ENCODE results near the gene SLC6A19.

SLC6A19 gene

DNA sequence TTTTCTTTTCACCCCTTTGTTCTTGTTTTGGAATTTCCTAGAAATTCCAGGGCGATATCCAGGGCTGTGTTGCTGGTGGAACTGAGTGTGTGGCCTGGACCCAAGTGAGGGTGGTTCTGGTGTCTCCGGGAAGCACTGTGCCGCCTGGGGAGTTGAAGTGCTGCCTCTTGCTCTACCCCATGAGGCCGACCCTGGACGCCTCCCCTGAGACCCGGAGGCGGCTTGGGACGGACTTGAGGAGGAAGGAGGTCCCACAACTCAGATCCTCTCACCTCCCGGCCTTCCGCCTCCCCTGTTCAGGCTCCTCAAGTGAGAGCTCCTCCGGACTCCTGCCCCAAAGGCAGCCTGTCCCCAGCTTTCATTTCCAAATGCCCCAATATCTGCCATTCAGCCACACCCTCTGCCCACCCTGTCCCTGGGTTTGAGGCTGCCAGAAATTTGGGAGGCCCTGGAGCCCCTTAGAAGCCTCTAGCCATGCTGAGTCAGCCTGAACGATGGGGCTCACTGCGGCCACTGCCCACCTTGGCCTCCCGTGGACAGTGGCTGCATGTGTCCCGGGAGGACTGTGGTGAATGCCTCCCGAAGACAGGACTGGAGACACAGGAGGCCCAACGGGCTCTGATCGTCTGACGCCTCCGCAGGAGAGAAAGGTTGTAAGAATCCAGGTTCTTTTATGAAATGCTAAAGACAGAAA, 42.6 kb upstream of the SLC6A19 start:
- no peaks in the 10 kb centered on the region for H4K20me1 ChIP-seq (ENCODE audit: insufficient read depth)
- H3K9ac ChIP-seq: no peak overlapping the region
- H3K4me3 ChIP-seq (IDR thresholded peaks at IDR 0.05; ENCODE audit: insufficient read depth, low read depth, low read length): no peak overlapping the region
- H3K27me3 ChIP-seq (ENCODE audit: insufficient read depth, low read depth): no peaks in the 10 kb centered on the region; the same call in 1 of the 2 replicates
- peaks cover 5% of the 10 kb centered on the region for H3K4me1 ChIP-seq (ENCODE audit: low read depth, poor library complexity, severe bottlenecking)
- no peaks in the 10 kb centered on the region for H3K36me3 ChIP-seq (ENCODE audit: insufficient read depth)
- no peak overlapping the region for H3K27ac ChIP-seq
- H3K4me2 ChIP-seq: no peak overlapping the region
- TF ChIP-seq, protein P1, sequence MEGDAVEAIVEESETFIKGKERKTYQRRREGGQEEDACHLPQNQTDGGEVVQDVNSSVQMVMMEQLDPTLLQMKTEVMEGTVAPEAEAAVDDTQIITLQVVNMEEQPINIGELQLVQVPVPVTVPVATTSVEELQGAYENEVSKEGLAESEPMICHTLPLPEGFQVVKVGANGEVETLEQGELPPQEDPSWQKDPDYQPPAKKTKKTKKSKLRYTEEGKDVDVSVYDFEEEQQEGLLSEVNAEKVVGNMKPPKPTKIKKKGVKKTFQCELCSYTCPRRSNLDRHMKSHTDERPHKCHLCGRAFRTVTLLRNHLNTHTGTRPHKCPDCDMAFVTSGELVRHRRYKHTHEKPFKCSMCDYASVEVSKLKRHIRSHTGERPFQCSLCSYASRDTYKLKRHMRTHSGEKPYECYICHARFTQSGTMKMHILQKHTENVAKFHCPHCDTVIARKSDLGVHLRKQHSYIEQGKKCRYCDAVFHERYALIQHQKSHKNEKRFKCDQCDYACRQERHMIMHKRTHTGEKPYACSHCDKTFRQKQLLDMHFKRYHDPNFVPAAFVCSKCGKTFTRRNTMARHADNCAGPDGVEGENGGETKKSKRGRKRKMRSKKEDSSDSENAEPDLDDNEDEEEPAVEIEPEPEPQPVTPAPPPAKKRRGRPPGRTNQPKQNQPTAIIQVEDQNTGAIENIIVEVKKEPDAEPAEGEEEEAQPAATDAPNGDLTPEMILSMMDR (conservative IDR thresholded peaks at IDR 0.05; ENCODE audit: low read depth, low read length): no peak
- H2AFZ ChIP-seq (ENCODE audit: low read depth): no peak overlapping the region
- no peaks in the 10 kb centered on the region for H3K79me2 ChIP-seq (ENCODE audit: insufficient read depth, low read depth)

DNA sequence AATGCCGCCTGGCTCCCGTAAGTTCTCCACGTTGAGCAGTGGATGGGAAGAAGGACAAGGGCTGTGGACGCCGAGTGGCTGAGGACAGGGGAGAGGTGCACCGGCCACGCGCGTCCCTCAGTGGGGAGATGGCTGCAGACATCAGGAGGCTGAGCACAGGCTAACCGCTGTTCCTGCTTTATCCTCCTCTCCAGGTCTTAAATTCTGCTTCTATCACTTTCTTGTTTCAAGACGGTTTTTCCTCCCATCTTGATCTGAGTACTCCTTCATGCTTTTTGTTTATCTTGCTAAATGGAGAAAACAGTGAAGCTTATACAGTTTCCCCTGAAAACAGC, 42.1 kb upstream of the SLC6A19 start:
- H3K4me2 ChIP-seq: no peak overlapping the region
- H3K9ac ChIP-seq: no peak overlapping the region
- no peaks in the 10 kb centered on the region for H4K20me1 ChIP-seq (ENCODE audit: insufficient read depth)
- no peak overlapping the region for H3K27ac ChIP-seq
- no peak overlapping the region for H3K4me3 ChIP-seq (IDR thresholded peaks at IDR 0.05; ENCODE audit: insufficient read depth, low read depth, low read length)
- H3K4me1 ChIP-seq (ENCODE audit: low read depth, poor library complexity, severe bottlenecking): peaks cover 5% of the 10 kb centered on the region
- no peaks in the 10 kb centered on the region; the same call in 1 of the 2 replicates for H3K27me3 ChIP-seq (ENCODE audit: insufficient read depth, low read depth)
- H3K79me2 ChIP-seq (ENCODE audit: insufficient read depth, low read depth): no peaks in the 10 kb centered on the region
- no peaks in the 10 kb centered on the region for H3K36me3 ChIP-seq (ENCODE audit: insufficient read depth)
- no peak overlapping the region for H2AFZ ChIP-seq (ENCODE audit: low read depth)
- TF ChIP-seq, protein P1 (conservative IDR thresholded peaks at IDR 0.05; ENCODE audit: low read depth, low read length): no peak

DNA sequence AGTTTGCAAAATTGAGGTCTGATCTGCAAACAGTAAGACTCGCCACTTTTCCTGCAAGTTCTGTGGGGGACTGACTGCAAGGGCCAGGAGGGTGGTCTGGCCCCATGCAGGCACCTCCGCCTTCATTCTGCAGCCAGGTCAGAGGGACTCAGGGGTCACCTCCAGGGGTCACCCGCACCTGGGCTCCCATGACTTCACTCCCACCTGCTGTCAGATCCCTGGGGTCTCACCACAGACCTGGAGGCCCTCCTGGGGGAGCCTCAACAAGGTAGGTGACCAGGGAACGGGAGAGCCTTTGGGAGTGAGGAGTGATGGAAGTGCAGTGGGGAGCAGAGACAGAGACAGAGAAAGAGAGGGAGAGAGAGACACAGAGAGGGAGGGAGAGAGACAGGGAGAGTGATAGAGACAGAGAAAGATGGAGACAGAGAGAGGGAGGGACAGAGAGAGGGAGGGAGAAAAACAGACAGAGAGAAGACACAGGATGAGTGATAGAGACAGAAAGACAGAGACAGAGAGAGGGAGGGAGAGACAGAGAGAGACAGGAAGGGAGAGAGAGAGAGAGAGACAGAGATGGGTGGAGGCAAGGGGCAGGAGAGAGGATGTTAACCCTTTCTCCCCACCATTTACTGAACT, 41.5 kb upstream of the SLC6A19 start:
- no peaks in the 10 kb centered on the region; the same call in 1 of the 2 replicates for H3K27me3 ChIP-seq (ENCODE audit: insufficient read depth, low read depth)
- TF ChIP-seq, protein P1 (conservative IDR thresholded peaks at IDR 0.05; ENCODE audit: low read depth, low read length): no peak

DNA sequence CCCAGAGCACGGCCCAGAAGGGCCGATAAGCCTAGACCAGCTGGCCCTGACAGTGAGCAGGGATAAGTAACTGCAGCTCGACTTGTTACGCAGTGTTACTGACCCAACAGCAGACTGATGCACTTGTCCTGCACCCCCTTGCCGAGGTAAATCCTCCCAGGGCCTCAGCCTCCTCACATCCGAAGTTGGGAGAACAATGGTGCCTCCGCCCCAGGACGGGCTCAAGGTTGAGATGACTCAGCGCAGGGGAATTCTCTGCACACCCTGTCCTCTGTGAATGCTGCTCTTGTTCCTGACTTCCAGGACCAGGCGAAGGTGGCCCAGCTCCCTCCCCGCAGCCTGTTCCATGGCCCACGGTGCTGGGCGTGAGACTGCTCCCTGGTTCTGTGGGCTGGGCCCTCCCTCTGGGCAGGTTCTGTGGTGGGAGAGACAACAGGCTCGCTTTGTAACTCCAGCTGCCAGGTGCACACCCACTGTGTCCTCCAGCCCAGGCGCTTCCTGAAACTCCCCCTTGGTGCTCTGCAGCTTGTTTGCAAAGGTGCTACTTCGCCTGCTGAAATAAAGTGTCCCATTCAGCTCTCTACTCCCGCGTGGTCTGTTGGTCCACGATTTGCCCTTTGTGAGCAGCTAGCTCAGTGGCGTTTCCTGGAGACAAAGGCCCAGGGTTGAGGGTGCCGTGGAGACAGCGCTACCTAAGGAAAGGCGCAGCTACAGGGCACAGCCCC, 40.1 kb upstream of the SLC6A19 start:
- H3K4me1 ChIP-seq (ENCODE audit: low read depth, poor library complexity, severe bottlenecking): peaks cover 5% of the 10 kb centered on the region
- no peak overlapping the region for H3K9ac ChIP-seq
- no peak overlapping the region for H3K4me2 ChIP-seq
- TF ChIP-seq, protein P1 (conservative IDR thresholded peaks at IDR 0.05; ENCODE audit: low read depth, low read length): no peak
- H3K27me3 ChIP-seq (ENCODE audit: insufficient read depth, low read depth): no peaks in the 10 kb centered on the region; the same call in 1 of the 2 replicates
- no peak overlapping the region for H3K4me3 ChIP-seq (IDR thresholded peaks at IDR 0.05; ENCODE audit: insufficient read depth, low read depth, low read length)
- no peak overlapping the region for H3K27ac ChIP-seq
- no peaks in the 10 kb centered on the region for H3K36me3 ChIP-seq (ENCODE audit: insufficient read depth)
- H2AFZ ChIP-seq (ENCODE audit: low read depth): no peak overlapping the region
- no peaks in the 10 kb centered on the region for H4K20me1 ChIP-seq (ENCODE audit: insufficient read depth)
- no peaks in the 10 kb centered on the region for H3K79me2 ChIP-seq (ENCODE audit: insufficient read depth, low read depth)

More for the DNA sequence above, 41.5 kb upstream of the SLC6A19 start:
- peaks cover 5% of the 10 kb centered on the region for H3K4me1 ChIP-seq (ENCODE audit: low read depth, poor library complexity, severe bottlenecking)
- H3K4me2 ChIP-seq: no peak overlapping the region
- H3K79me2 ChIP-seq (ENCODE audit: insufficient read depth, low read depth): no peaks in the 10 kb centered on the region
- H3K9ac ChIP-seq: no peak overlapping the region
- no peak overlapping the region for H2AFZ ChIP-seq (ENCODE audit: low read depth)
- no peaks in the 10 kb centered on the region for H4K20me1 ChIP-seq (ENCODE audit: insufficient read depth)
- H3K4me3 ChIP-seq (IDR thresholded peaks at IDR 0.05; ENCODE audit: insufficient read depth, low read depth, low read length): no peak overlapping the region
- no peaks in the 10 kb centered on the region for H3K36me3 ChIP-seq (ENCODE audit: insufficient read depth)
- no peak overlapping the region for H3K27ac ChIP-seq

Measured in KMS-11 (cell line).